ENCODE data around the gene MAPK6.
"Not testable (repeated sequence)": the region's sequence is repeated elsewhere in the genome, so short reads cannot be mapped to it uniquely, and the experiment has no call there.

Gene MAPK6

DNA sequence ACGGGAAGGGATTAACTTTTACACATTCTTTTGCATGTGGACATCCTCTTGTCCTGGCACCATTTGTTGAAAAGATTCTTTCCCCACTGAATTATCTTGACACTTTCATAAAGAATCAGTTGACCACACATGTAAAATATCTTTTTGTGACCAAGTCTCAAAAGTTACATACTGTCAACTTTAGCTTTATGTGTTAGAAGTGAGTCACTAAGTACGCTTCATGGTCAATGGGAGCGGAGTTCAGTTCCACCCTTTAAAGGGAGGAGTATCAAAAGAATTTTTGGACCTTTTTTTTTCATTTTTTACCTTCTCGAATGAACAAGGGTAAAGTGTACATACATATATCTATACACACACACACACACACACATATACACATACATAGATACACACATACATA, 35.4 kb downstream of the MAPK6 start:
- TF ChIP-seq, protein P1, sequence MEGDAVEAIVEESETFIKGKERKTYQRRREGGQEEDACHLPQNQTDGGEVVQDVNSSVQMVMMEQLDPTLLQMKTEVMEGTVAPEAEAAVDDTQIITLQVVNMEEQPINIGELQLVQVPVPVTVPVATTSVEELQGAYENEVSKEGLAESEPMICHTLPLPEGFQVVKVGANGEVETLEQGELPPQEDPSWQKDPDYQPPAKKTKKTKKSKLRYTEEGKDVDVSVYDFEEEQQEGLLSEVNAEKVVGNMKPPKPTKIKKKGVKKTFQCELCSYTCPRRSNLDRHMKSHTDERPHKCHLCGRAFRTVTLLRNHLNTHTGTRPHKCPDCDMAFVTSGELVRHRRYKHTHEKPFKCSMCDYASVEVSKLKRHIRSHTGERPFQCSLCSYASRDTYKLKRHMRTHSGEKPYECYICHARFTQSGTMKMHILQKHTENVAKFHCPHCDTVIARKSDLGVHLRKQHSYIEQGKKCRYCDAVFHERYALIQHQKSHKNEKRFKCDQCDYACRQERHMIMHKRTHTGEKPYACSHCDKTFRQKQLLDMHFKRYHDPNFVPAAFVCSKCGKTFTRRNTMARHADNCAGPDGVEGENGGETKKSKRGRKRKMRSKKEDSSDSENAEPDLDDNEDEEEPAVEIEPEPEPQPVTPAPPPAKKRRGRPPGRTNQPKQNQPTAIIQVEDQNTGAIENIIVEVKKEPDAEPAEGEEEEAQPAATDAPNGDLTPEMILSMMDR (IDR thresholded peaks at IDR 0.05; ENCODE audit: control extremely low read depth, extremely low read depth, low read depth, missing control alignments): no peak
- POLR2A ChIA-PET: interaction anchor here (0.6 kb wide), 1 partner anchor 26 kb away, joined by 3 read pairs; no protein-coding TSS in a partner anchor
- no peak for DNase-seq (ENCODE audit: extremely low spot score)
- CTCF ChIA-PET: interaction anchor here (1.3 kb wide), 2 partner anchors 9 to 24 kb away, joined by 3 read pairs; no protein-coding TSS in a partner anchor

DNA sequence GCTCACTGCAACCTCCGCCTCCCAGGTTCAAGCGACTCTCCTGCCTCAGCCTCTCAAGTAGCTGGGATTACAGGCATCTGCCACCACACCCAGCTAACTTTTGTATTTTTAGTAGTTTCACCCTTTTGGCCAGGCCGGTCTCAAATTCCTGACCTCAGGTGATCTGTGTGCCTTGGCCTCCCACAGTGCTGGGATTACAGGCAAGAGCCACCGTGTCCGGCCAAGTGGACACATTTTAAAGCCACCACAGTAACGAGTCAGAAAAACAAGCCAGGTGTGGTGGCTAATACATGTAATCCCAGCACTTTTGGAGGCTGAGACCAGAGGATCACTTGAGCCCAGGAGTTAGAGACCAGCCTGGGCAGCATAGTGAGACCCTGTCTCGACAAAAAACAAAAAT, 35.8 kb downstream of the MAPK6 start:
- ChIA-PET CTCF (interaction anchor here (1.3 kb wide), 1 partner anchor 23 kb away, joined by 3 read pairs; no protein-coding TSS in a partner anchor), POLR2A (interaction anchor here (0.6 kb wide), 2 partner anchors 10 to 25 kb away, joined by 3 to 4 read pairs; no protein-coding TSS in a partner anchor)
- not testable (repeated sequence) for DNase-seq (ENCODE audit: extremely low spot score)

DNA sequence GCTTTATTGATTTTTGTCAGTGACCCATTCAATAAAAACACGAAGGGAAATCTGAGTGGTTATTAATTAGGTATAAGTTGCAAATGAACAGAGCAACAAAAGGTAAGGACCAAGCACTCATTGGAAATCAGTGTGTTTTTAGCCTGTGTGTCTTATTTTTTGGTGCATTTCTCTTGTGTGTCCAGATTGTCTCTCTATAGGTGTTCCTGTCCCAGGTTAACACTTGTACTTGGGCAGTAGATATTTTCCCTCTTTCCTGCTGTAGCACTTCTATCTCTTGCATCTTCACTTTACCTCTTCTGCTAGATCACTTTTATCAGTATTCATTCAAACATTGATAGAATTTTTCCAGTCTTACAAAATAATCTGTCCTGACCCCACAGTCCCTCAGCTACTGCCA, 37.0 kb downstream of the MAPK6 start:
- TF ChIP-seq, protein P1 (IDR thresholded peaks at IDR 0.05; ENCODE audit: control extremely low read depth, extremely low read depth, low read depth, missing control alignments): no peak
- POLR2A ChIA-PET: no interaction called here
- CTCF ChIA-PET: interaction anchor here (1.3 kb wide), 1 partner anchor 22 kb away, joined by 3 read pairs; no protein-coding TSS in a partner anchor
- no peak for DNase-seq (ENCODE audit: extremely low spot score)

DNA sequence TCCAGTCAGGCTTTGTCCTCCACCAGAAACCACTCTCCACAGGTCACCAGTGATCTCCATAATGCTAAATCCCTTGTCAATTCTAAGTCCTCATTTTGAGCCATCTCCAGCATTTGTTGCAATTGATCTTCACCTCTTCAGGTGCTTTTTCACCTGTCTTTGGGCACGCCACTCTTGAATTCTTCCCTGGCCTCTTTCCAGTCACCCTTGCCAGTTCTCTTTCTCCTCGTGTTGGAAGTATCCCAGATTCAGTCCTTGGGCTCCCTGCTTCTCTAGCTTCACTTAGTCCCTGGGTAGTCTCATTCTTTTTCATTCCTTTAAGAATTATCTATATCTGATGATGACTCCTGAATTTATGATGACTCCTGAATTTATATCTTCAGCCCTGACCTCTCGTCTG, 37.5 kb downstream of the MAPK6 start:
- ChIA-PET CTCF (no interaction called here), POLR2A (no interaction called here)
- TF ChIP-seq, protein P1 (IDR thresholded peaks at IDR 0.05; ENCODE audit: control extremely low read depth, extremely low read depth, low read depth, missing control alignments): no peak
- DNase-seq (ENCODE audit: extremely low spot score): no peak

DNA sequence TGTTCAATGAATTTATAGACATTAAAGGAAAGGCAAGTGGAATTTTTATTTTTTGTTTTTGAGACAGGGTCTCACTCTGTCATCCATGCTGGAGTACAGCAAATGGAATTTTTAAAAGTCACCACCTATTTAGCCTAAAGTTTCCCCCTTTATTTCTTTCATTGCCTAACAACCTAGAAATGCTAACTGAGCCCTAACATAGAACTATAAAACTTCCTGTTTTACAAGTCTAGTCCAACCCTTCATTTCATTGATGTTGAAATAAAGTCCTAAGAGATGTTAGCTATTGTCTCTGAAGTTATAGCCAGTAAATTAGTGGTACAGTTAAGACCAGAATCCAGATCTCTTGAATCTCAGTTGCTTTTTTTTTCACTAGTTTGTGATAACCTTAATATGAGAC, 39.0 kb downstream of the MAPK6 start:
- TF ChIP-seq, protein P1 (IDR thresholded peaks at IDR 0.05; ENCODE audit: control extremely low read depth, extremely low read depth, low read depth, missing control alignments): no peak
- CTCF ChIA-PET: interaction anchor here (1.2 to 1.6 kb wide), 5 partner anchors 11 to 25 kb away, joined by 3 to 6 read pairs (median 5); no protein-coding TSS in a partner anchor
- POLR2A ChIA-PET: no interaction called here
- DNase-seq (ENCODE audit: extremely low spot score): no peak

DNA sequence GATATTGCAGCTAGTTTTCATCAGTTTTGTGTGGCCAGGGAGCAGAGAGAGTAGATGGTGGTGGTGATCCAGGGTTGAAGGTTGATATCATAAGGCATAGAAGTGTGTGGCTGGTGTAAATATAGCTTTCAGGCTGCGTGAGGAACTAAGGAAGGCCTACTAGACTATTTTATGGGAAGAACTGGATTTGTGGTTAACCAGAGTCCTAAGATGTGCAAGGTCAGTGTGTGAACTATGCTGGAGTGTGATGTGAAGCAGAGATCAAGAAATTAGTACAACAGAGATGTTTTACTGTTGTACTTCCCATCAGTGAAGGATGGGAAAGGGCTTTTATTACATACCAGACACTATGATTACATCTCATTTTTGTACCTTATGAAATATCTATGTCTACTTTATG, 41.5 kb downstream of the MAPK6 start:
- no peak for DNase-seq (ENCODE audit: extremely low spot score)
- TF ChIP-seq, protein P1 (IDR thresholded peaks at IDR 0.05; ENCODE audit: control extremely low read depth, extremely low read depth, low read depth, missing control alignments): no peak
- ChIA-PET CTCF (interaction anchor here (0.7 to 12.6 kb wide), 6 partner anchors 8 to 74 kb away, joined by 3 to 145 read pairs (median 3); no protein-coding TSS in a partner anchor), POLR2A (interaction anchor here (1.3 kb wide), 1 partner anchor 23 kb away, joined by 4 read pairs; no protein-coding TSS in a partner anchor)

DNA sequence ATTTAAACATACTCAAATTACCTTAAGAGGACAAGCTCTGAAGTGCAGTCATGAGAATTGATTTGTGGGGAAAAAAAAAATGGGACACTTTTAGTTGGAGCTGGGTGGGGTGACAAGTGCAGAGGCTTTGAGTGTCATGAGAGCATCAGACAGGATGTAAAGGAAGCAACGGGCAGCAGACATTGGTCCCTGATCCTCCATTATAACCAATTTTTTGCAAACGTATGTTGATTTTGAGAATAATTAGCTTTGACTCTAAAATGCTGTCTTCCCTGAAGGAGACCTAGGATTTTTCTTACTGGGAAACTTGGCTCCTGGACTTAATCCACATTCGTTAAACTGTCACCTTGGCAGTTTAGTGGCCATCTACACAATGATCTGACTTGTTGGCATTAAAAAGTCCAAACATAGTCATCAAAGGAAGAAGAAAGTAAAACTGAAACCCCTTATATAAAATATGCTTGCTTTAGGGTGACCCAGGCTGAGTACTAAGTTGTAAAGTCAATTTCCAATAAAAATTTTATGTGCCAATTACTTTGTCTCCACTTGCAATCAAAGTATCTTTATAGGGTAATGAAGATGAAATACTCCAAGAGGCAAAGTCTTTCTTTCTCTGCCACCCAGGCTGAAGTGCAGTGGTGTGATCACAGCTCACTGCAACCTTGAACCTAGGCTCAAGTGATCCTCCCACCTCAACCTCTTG, 48.0 kb downstream of the MAPK6 start:
- DNase-seq (ENCODE audit: extremely low spot score): no peak
- ChIA-PET CTCF (interaction anchor here (0.7 to 12.6 kb wide), 7 partner anchors 13 to 141 kb away, joined by 3 to 145 read pairs (median 4); no protein-coding TSS in a partner anchor), POLR2A (interaction anchor here (1.2 kb wide), 1 partner anchor 91 kb away, joined by 3 read pairs; no protein-coding TSS in a partner anchor)
- TF ChIP-seq, protein P1 (IDR thresholded peaks at IDR 0.05; ENCODE audit: control extremely low read depth, extremely low read depth, low read depth, missing control alignments): no peak

Measured in GM10248 (cell line).